ENCODE measurements around the gene KCP. TPM values are rescaled to one million over a fixed set of nuclear protein-coding genes. Genes with fewer than 3 reads are reported as not detected.
A peak's percentile ranks its signal among the peaks of the same experiment; 100 is the strongest.

The KCP gene
- total and polyA plus RNA-seq, 2 donors (not counting 1 experiment from before 2014, with no cell fraction given): 2.3 to 3.8 TPM

DNA sequence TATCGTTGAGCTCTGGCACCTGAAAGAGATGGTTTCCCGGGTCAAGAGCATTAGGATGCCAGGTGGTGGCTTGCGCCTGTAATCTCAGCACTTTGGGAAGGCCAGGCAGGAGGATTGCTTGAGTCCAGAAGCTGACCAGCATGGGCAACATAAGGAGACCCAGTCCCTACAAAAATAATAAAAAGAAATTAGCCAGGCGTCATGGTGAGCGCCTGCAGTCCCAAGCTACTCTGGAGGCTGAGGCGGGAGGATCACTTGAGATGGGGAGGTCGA, 6.1 kb upstream of the KCP start:
- WGBS (ENCODE audit: insufficient coverage): 92% methylated on average over 7 of the region's 7 CpGs
- Histone ChIP-seq H3K9ac (ENCODE audit: low read length) (no peak overlapping the region), H3K4me1 (ENCODE audit: control insufficient read depth in 2 of 2, insufficient read depth in 2 of 2, low read length in 2 of 2) (peaks cover 15 to 18% of the 10 kb centered on the region in 2 donors), H3K27me3 (replicated peaks in 1 of 4; ENCODE audit: control extremely low read depth in 1 of 4, control insufficient read depth in 3 of 4, insufficient read depth in 4 of 4, low read length in 3 of 4) (peaks cover 0 to 21% (median 5%) of the 10 kb centered on the region in 4 experiments), H3K4me3 (ENCODE audit: control extremely low read depth in 1 of 5, extremely low read depth in 1 of 5, insufficient read depth in 1 of 5, low read depth in 2 of 5, low read length in 4 of 5) (no peak overlapping the region), H2AFZ (ENCODE audit: insufficient read depth, low read depth, low read length, poor library complexity, severe bottlenecking) (no peak overlapping the region), H3K27ac (ENCODE audit: low read length in 2 of 2) (no peak overlapping the region), H3K36me3 (replicated peaks in 1 of 2; ENCODE audit: control extremely low read depth in 1 of 2, control insufficient read depth in 1 of 2, extremely low read depth in 1 of 2, insufficient read depth in 2 of 2, low read length in 1 of 2) (no peaks in the 10 kb centered on the region), H4K20me1 (ENCODE audit: control insufficient read depth, insufficient read depth, low read length, poor library complexity, severe bottlenecking) (no peaks in the 10 kb centered on the region), H3K4me2 (replicated peaks; ENCODE audit: low read depth, low read length, poor library complexity, severe bottlenecking) (no peak overlapping the region), H3K79me2 (ENCODE audit: control insufficient read depth, insufficient read depth, low read length) (no peaks in the 10 kb centered on the region), H3K9me3 (ENCODE audit: control extremely low read depth in 1 of 3, control insufficient read depth in 2 of 3, insufficient read depth in 1 of 3, low read length in 2 of 3) (no peaks in the 10 kb centered on the region)
- DNase-seq (no peak), ATAC-seq (ENCODE audit: low read depth) (no peak)
- ChIA-PET CTCF (no interaction called here), POLR2A (interaction anchor here (0.7 kb wide), 1 partner anchor 48 kb away, joined by 5 read pairs; no protein-coding TSS in a partner anchor)
- intact Hi-C loops (cut with micrococcal nuclease): no loop called here
- no peak overlapping the region for H3K27ac Mint-ChIP-seq
- H3K27me3 Mint-ChIP-seq: peaks cover 12% of the 10 kb centered on the region
- no peaks in the 10 kb centered on the region for H3K9me3 Mint-ChIP-seq (ENCODE audit: insufficient read depth)
- TF ChIP-seq EZH2 (IDR thresholded peaks at IDR 0.05; ENCODE audit: borderline replicate concordance, insufficient read depth, low read depth, low read length, poor library complexity, severe bottlenecking): no peak
- TF ChIP-seq, protein P1, sequence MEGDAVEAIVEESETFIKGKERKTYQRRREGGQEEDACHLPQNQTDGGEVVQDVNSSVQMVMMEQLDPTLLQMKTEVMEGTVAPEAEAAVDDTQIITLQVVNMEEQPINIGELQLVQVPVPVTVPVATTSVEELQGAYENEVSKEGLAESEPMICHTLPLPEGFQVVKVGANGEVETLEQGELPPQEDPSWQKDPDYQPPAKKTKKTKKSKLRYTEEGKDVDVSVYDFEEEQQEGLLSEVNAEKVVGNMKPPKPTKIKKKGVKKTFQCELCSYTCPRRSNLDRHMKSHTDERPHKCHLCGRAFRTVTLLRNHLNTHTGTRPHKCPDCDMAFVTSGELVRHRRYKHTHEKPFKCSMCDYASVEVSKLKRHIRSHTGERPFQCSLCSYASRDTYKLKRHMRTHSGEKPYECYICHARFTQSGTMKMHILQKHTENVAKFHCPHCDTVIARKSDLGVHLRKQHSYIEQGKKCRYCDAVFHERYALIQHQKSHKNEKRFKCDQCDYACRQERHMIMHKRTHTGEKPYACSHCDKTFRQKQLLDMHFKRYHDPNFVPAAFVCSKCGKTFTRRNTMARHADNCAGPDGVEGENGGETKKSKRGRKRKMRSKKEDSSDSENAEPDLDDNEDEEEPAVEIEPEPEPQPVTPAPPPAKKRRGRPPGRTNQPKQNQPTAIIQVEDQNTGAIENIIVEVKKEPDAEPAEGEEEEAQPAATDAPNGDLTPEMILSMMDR (IDR thresholded peaks at IDR 0.05): no peak
- peak overlapping the region; percentile 68 for H3K4me3 Mint-ChIP-seq
- H3K4me1 Mint-ChIP-seq: peaks cover 23% of the 10 kb centered on the region

DNA sequence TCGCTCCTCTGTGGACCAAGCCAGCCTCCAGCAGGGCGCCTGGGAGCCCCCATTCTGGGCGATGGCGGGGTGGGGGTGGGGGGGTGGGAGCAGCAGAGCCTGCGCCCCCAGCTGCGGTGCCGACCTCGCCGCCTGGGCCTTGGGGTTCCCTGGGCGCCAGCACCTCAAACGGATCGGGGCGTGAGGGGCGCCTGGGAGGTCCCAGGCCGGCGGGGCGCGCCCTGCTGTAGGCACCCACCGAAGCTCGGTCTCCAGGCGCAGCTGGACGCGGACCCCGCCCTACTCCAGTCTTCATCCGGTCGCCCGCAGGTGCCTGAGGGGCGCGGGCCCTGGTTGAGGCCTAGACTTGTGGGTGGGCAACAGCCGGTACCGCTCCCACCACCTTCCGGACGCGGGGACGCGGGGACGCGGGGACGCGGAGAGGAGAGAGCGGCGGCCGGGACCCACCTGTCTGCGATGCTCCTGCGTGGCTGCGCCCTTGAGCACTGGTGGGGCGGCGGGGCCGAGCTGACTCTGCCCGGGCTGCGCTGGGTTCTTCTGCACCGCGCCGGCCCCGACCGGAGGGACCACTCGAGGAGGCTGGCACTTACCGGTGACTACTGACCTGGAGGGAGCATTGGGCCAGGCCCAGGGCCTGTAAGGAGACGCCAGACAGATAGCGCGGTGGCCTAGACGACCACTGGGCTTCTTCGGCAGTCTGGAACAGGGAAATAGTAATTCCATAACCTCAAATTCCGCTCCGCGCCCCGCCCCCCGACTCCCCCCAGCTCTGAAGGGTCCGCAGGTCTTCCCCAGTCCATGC, 5.5 kb upstream of the KCP start:
- H3K4me1 Mint-ChIP-seq: peaks cover 23% of the 10 kb centered on the region
- WGBS (ENCODE audit: insufficient coverage): 36% methylated on average over 62 of the region's 69 CpGs
- no peaks in the 10 kb centered on the region for H3K36me3 ChIP-seq (replicated peaks in 1 of 2; ENCODE audit: control extremely low read depth in 1 of 2, control insufficient read depth in 1 of 2, extremely low read depth in 1 of 2, insufficient read depth in 2 of 2, low read length in 1 of 2)
- peaks cover 0 to 21% (median 5%) of the 10 kb centered on the region in 4 experiments for H3K27me3 ChIP-seq (replicated peaks in 1 of 4; ENCODE audit: control extremely low read depth in 1 of 4, control insufficient read depth in 3 of 4, insufficient read depth in 4 of 4, low read length in 3 of 4)
- no peak overlapping the region for H3K27ac ChIP-seq (ENCODE audit: low read length in 2 of 2)
- peak overlapping the region; percentile 79 for H2AFZ ChIP-seq (ENCODE audit: insufficient read depth, low read depth, low read length, poor library complexity, severe bottlenecking)
- peak overlapping the region; percentile 4 for H3K27ac Mint-ChIP-seq
- no peaks in the 10 kb centered on the region for H3K9me3 ChIP-seq (ENCODE audit: control extremely low read depth in 1 of 3, control insufficient read depth in 2 of 3, insufficient read depth in 1 of 3, low read length in 2 of 3)
- H3K79me2 ChIP-seq (ENCODE audit: control insufficient read depth, insufficient read depth, low read length): no peaks in the 10 kb centered on the region
- no peaks in the 10 kb centered on the region for H3K9me3 Mint-ChIP-seq (ENCODE audit: insufficient read depth)
- no peak for ATAC-seq (ENCODE audit: low read depth)
- H4K20me1 ChIP-seq (ENCODE audit: control insufficient read depth, insufficient read depth, low read length, poor library complexity, severe bottlenecking): no peaks in the 10 kb centered on the region
- H3K4me1 ChIP-seq (ENCODE audit: control insufficient read depth in 2 of 2, insufficient read depth in 2 of 2, low read length in 2 of 2): peaks cover 15 to 18% of the 10 kb centered on the region in 2 donors
- H3K9ac ChIP-seq (ENCODE audit: low read length): no peak overlapping the region
- no peak for TF ChIP-seq EZH2 (IDR thresholded peaks at IDR 0.05; ENCODE audit: borderline replicate concordance, insufficient read depth, low read depth, low read length, poor library complexity, severe bottlenecking)
- TF ChIP-seq, protein P1 (IDR thresholded peaks at IDR 0.05): no peak
- POLR2A ChIA-PET: interaction anchor here (0.7 kb wide), 1 partner anchor 48 kb away, joined by 5 read pairs; no protein-coding TSS in a partner anchor
- peaks cover 16% of the 10 kb centered on the region for H3K27me3 Mint-ChIP-seq
- intact Hi-C loops (cut with micrococcal nuclease): loop anchor here (2.0 kb wide), 1 partner anchor 39 kb away; no protein-coding TSS in a partner anchor
- peak overlapping the region; percentile 82 for H3K4me3 Mint-ChIP-seq
- no peak for DNase-seq
- H3K4me2 ChIP-seq (replicated peaks; ENCODE audit: low read depth, low read length, poor library complexity, severe bottlenecking): peak overlapping the region; percentile 86
- peak overlapping the region in 4 of 5 experiments; percentile 30 to 67 (median 46) for H3K4me3 ChIP-seq (ENCODE audit: control extremely low read depth in 1 of 5, extremely low read depth in 1 of 5, insufficient read depth in 1 of 5, low read depth in 2 of 5, low read length in 4 of 5)
- CTCF ChIA-PET: no interaction called here
